VCaP (cell line): ENCODE data around the gene IRS1.

Experiments used
- H3K27ac ChIP-seq: fragments of 450-650 bp; 2 replicates; pipeline ENCODE4 v1.5.1; 2017
- TF ChIP-seq, protein P1 (sequence below): fragments of 450-650 bp; conservative IDR thresholded peaks from 2 replicates; pipeline ENCODE4 v1.5.1; 2017; ENCODE audit warnings: mild to moderate bottlenecking, moderate library complexity

IRS1 gene

DNA sequence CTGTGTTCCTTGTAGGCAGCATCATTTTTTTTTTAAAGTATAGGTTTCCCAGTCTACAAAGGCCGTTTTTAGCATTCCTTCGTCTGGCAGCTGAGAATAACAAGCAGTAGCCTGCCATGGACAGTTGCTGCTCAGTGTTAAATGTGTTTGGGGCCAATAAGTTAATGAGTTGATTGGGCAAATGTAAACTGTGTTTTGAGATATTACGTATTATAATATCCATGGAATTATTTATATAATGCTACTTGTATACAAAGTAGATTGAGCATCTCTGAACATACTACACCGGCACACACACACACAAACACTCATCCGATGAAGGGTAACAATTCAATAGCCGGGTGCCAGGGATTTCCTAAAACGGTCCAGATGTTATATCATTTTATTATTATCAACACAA, 97.2 kb downstream of the IRS1 start:
- H3K27ac ChIP-seq, result no peak overlapping the region
- TF ChIP-seq, protein P1, sequence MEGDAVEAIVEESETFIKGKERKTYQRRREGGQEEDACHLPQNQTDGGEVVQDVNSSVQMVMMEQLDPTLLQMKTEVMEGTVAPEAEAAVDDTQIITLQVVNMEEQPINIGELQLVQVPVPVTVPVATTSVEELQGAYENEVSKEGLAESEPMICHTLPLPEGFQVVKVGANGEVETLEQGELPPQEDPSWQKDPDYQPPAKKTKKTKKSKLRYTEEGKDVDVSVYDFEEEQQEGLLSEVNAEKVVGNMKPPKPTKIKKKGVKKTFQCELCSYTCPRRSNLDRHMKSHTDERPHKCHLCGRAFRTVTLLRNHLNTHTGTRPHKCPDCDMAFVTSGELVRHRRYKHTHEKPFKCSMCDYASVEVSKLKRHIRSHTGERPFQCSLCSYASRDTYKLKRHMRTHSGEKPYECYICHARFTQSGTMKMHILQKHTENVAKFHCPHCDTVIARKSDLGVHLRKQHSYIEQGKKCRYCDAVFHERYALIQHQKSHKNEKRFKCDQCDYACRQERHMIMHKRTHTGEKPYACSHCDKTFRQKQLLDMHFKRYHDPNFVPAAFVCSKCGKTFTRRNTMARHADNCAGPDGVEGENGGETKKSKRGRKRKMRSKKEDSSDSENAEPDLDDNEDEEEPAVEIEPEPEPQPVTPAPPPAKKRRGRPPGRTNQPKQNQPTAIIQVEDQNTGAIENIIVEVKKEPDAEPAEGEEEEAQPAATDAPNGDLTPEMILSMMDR, result no peak

DNA sequence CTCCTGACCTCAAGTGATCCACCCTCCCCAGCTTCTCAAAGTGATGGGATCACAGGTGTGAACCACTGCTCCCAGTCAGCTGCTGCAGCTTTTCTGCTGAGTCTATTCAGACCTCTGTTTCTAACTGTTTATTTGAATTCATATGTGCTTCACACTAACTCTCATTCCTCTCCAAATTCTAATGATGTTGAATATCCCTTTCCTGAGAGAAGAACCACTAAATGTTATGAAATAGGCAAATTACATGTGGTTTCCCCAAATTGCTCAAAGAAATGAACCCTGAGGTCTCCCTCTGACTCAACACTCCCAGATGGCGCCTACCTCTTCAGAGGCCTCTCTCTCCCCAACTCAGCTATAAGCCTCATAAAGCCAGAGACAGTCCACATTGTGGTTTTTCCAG, 98.6 kb downstream of the IRS1 start:
- TF ChIP-seq, protein P1, result no peak
- no peak overlapping the region for H3K27ac ChIP-seq

DNA sequence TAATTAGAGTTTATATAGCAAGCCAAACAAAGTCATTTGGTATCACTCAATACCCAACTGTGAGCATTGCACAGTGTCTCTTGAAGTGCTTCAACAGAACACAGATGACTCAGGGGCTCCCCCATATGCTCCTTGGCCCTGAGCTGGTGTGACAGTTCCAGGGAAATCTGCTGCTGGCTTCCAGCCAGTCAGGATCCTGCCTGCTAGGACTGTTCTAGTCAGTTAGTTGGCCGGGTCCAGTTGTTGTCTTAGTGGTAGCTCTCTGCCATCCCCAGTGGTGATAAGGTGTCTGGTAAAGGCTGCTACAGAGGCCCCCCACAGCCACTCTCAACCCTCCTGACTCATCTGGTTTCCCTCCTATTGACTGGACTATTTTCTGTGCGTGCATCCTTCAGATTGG, 100.3 kb downstream of the IRS1 start:
- TF ChIP-seq, protein P1, result no peak
- H3K27ac ChIP-seq, result no peak overlapping the region

DNA sequence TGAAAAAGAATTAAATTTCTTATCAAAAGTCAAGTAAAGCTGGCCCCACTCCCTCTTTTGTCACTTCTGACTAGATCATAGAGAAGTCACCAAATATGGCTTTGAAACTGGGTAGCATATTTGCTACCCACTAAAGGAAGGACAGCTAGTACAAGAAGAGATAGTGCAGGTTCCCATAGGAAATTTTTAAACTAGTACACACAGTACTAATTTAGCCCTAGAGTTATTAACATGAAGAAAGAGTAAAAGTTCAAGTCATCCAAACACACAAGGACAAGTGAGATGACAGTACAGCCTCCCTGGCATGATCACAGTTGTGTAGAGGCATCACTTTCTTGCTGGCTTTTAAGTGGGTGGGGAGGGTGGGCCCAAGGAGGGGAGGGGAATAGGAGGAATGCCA, 100.9 kb downstream of the IRS1 start:
- TF ChIP-seq, protein P1, result no peak

DNA sequence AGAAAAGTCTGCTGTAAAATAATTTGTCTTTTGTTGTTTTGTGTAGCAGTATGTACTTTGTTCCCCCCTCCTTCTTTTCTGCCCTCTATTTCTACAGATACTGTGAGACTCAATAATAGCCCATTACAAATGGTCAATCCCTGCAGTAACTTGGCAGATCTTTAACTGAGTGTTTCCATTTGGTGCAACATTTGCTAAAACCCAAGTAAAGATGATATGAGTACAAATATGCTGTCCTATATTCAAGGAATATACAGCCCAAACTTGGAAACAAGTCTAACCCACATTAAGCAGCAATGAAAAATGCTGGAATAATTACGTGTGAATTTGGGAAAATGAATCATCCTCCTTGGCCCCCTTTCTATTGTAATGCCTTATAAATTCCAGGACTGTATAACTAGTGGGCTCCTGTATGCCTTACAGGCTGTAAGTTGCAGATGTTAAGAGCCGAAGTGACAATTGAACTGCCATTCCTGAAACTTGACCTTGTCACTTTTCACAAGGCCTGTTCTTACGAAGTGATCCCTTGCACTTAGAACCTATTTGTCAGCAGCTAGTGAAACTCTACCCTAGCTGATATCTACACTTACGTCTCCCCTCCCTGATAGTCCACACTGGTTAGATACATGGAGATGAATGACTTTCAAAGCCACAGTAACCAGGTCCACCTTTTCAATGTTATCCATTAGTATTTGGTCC, 104.9 kb downstream of the IRS1 start:
- TF ChIP-seq, protein P1, result no peak
- H3K27ac ChIP-seq, result no peak overlapping the region

More for the DNA sequence above, 100.9 kb downstream of the IRS1 start:
- H3K27ac ChIP-seq, result no peak overlapping the region

DNA sequence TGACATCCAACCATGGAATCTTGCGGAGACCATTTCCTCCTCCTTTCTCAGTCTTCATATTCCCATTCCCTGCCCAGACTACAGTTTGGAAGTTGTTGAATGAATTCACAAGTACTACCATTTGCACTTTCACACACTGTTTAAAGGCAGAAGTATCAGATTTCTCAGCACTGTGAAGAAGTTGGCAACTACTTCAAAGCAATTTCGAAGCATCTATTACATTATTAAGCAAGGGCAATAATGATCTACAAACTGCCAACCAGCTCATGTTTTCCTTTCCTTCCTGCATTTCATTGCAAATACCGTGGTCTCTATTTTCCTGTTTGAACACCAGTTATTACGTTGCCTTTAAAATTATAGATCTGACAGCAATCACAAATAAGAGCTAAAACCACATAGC, 105.5 kb downstream of the IRS1 start:
- TF ChIP-seq, protein P1, result no peak
- no peak overlapping the region for H3K27ac ChIP-seq

DNA sequence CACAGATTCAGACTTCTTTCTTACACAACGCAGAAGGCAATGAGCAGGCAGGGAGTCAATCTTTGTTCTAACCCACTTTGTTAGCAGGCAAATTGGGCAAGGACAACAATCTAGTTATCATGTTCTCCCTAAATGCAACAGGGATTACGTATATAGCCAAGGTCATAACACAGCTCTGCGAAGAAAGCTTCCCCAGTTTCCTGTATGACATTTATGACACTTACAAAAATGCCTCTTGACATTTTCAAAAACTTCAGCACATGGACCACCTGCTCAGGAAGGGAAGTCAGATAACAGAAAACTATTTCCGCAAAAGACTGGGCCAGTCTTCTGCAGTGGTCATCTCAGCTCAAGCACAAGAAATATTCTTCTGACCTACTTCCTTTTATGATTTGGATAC, 106.1 kb downstream of the IRS1 start:
- TF ChIP-seq, protein P1, result no peak
- no peak overlapping the region for H3K27ac ChIP-seq
